Liver (tissue), 9 donors: ENCODE results near the gene GSE1. TPM values are rescaled to one million over a fixed set of nuclear protein-coding genes. Genes with fewer than 3 reads are reported as not detected.

ENCODE experiments used
- DNase-seq: peaks from one replicate; pipeline ENCODE4 v3.0.0-alpha.2; 2017; ENCODE audit warnings: low spot score
- H3K27ac ChIP-seq, 2 donors: one replicate each; pipeline ENCODE4 v1.7.0; 2013; ENCODE audit warnings: inconsistent platforms in 2 of 2, low read length in 2 of 2, control low read depth in 1 of 2, low read depth in 1 of 2, mild to moderate bottlenecking in 1 of 2
- H3K27me3 ChIP-seq, 4 donors: one replicate each; pipeline versions ENCODE4 v1.6.1 to v1.7.0; 2013; ENCODE audit warnings: low read length in 3 of 4, inconsistent platforms in 1 of 4, mild to moderate bottlenecking in 1 of 4, moderate library complexity in 1 of 4; ENCODE audit not compliant: control insufficient read depth in 4 of 4, insufficient read depth in 4 of 4
- H3K36me3 ChIP-seq, 4 donors: one replicate each; pipeline versions ENCODE4 v1.6.1 to v1.7.0; 2013; ENCODE audit warnings: low read length in 3 of 4, mild to moderate bottlenecking in 3 of 4, low read depth in 1 of 4, moderate library complexity in 1 of 4; ENCODE audit not compliant: control insufficient read depth in 4 of 4, insufficient read depth in 3 of 4
- H3K4me1 ChIP-seq, 4 donors: one replicate each; pipeline versions ENCODE4 v1.6.1 to v1.7.0; 2013; ENCODE audit warnings: low read length in 3 of 4, mild to moderate bottlenecking in 3 of 4, moderate library complexity in 1 of 4; ENCODE audit not compliant: control insufficient read depth in 4 of 4, insufficient read depth in 4 of 4
- H3K4me3 ChIP-seq, 3 donors: one replicate each; pipeline versions ENCODE4 v1.6.1 to v1.7.0; 2013; ENCODE audit warnings: low read length in 3 of 3, control low read depth in 1 of 3, low read depth in 1 of 3, mild to moderate bottlenecking in 1 of 3
- H3K9ac ChIP-seq, 2 donors: one replicate each; pipeline ENCODE4 v1.7.0; 2013; ENCODE audit warnings: low read length in 2 of 2, mild to moderate bottlenecking in 2 of 2, moderate library complexity in 2 of 2, control low read depth in 1 of 2, low read depth in 1 of 2
- H3K9me3 ChIP-seq, 4 donors: one replicate each; pipeline versions ENCODE4 v1.6.1 to v1.7.0; 2013; ENCODE audit warnings: low read length in 3 of 4; ENCODE audit not compliant: control insufficient read depth in 4 of 4
- ATF3 ChIP-seq: IDR thresholded peaks from 2 replicates; pipeline ENCODE4 v1.6.1; 2016; ENCODE audit warnings: antibody characterized with exemption
- FOXA1 ChIP-seq: IDR thresholded peaks from 2 replicates; pipeline ENCODE4 v1.6.1; 2016; ENCODE audit warnings: antibody characterized with exemption
- FOXA2 ChIP-seq: IDR thresholded peaks from 2 replicates; pipeline ENCODE4 v1.6.1; 2016; ENCODE audit warnings: antibody characterized with exemption
- MAX ChIP-seq: IDR thresholded peaks from 2 replicates; pipeline ENCODE4 v1.6.1; 2016; ENCODE audit warnings: antibody characterized with exemption
- NR2F2 ChIP-seq: IDR thresholded peaks from 2 replicates; pipeline ENCODE4 v1.6.1; 2016; ENCODE audit warnings: antibody characterized with exemption
- RAD21 ChIP-seq, 2 donors: IDR thresholded peaks; 2 replicates each; pipeline ENCODE4 v1.6.1; 2016; ENCODE audit warnings: antibody characterized with exemption in 2 of 2, mild to moderate bottlenecking in 2 of 2
- REST ChIP-seq: IDR thresholded peaks from 2 replicates; pipeline ENCODE4 v1.6.1; 2016; ENCODE audit warnings: antibody characterized with exemption, mild to moderate bottlenecking
- SP1 ChIP-seq: IDR thresholded peaks from 2 replicates; pipeline ENCODE4 v1.6.1; 2018; ENCODE audit warnings: antibody characterized with exemption, mild to moderate bottlenecking
- YY1 ChIP-seq: IDR thresholded peaks from 2 replicates; pipeline ENCODE4 v1.6.1; 2016; ENCODE audit warnings: antibody characterized with exemption, mild to moderate bottlenecking
- ZBTB33 ChIP-seq: IDR thresholded peaks from 2 replicates; pipeline ENCODE4 v1.6.1; 2016; ENCODE audit warnings: antibody characterized with exemption
- WGBS: extraction: QIAGEN DNeasy Blood & Tissue Kit; methylation state at CpG from one replicate; pipeline ENCODE4 v1.1.7; 2013; 5-methylcytosine and 5-hydroxymethylcytosine counted together
- polyA plus RNA-seq, 2 donors: library from polyadenylated mRNA; stranded (reverse) in 1 of 2; unstranded in 1 of 2; fragments of 200-250 nt in 1 of 2; fragments of >200 nt in 1 of 2; fragmentation: Nextera tagmentation in 1 of 2; extraction: Ambion mirVana in 1 of 2; gene quantifications; one replicate each; pipeline versions ENCODE4 v1.2.1 to v1.2.3, GENCODE V29; 2013 to 2015
- total RNA-seq, 2 donors: library from RNA; depleted of rRNA; stranded (reverse); fragments of >200 nt; gene quantifications; one replicate each; pipeline ENCODE4 v1.2.3, GENCODE V29; 2014
- donor health status: healthy.
- donor health status: healthy.
- donor health status: healthy.
- donor health status: healthy.
- donor health status: healthy.

The GSE1 gene
- total and polyA plus RNA-seq, 4 donors, result 9.9 to 37.7 (median 25.2) TPM

GRCh38 chr16:85679870-85680269 lies 66.7 kb downstream of the GSE1 start (continued):
- TF ChIP-seq REST, result no peak

GRCh38 chr16:85680352-85680944 lies 67.3 kb downstream of the GSE1 start:
- Histone ChIP-seq H3K27me3 (no peaks in the 10 kb centered on the region), H3K9me3 (no peaks in the 10 kb centered on the region), H3K27ac (peak overlapping the region; percentile 63 to 69), H3K9ac (no peak overlapping the region), H3K4me3 (no peak overlapping the region), H3K36me3 (peaks cover 0 to 3% (median 0%) of the 10 kb centered on the region in 4 donors), H3K4me1 (peaks cover 3 to 24% (median 19%) of the 10 kb centered on the region in 4 donors)
- TF ChIP-seq FOXA1 (no peak), RAD21 (IDR thresholded peaks at IDR 0.05) (no peak), SP1 (no peak), ATF3 (no peak), MAX (no peak), REST (no peak), ZBTB33 (no peak), YY1 (no peak), FOXA2 (no peak), NR2F2 (no peak)
- DNase-seq, result no peak
- 66% methylated on average over 6 of the region's 6 CpGs for WGBS
